ENCODE results near the gene CATSPER3.

GRCh38 chr5:135015942-135016341 is 48.2 kb downstream of the CATSPER3 start:
- TF ChIP-seq POLR2A (IDR thresholded peaks at IDR 0.05), result no peak
- TF ChIP-seq, protein P1, sequence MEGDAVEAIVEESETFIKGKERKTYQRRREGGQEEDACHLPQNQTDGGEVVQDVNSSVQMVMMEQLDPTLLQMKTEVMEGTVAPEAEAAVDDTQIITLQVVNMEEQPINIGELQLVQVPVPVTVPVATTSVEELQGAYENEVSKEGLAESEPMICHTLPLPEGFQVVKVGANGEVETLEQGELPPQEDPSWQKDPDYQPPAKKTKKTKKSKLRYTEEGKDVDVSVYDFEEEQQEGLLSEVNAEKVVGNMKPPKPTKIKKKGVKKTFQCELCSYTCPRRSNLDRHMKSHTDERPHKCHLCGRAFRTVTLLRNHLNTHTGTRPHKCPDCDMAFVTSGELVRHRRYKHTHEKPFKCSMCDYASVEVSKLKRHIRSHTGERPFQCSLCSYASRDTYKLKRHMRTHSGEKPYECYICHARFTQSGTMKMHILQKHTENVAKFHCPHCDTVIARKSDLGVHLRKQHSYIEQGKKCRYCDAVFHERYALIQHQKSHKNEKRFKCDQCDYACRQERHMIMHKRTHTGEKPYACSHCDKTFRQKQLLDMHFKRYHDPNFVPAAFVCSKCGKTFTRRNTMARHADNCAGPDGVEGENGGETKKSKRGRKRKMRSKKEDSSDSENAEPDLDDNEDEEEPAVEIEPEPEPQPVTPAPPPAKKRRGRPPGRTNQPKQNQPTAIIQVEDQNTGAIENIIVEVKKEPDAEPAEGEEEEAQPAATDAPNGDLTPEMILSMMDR (IDR thresholded peaks at IDR 0.05), result no peak
